ENCODE measurements around the gene TBC1D1. TPM values are rescaled to one million over a fixed set of nuclear protein-coding genes. Genes with fewer than 3 reads are reported as not detected.

The TBC1D1 gene
- total RNA-seq, 1 experiment from 2014 or later, result 56.0 TPM

DNA sequence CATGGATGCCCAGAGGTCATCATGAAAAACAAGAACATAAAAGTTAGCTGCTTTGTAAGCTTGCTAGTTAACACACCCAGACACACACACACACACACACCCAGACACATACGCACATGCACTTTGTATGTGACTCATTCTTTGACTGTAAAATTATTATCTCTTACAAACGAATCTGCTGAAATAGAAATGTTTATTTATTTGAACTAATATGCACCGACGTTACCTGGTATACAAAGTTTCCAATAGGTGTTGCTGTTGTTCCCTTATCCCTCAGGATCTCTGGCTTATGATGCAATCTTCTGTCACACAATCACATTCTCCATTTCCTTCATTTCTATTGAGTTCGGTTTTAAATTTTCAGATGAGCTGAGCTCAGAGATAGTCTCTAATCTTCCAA, 278.6 kb downstream of the TBC1D1 start:
- Histone ChIP-seq H3K4me3 (ENCODE audit: low read depth in 2 of 2, low read length in 2 of 2) (no peak overlapping the region), H3K4me1 (ENCODE audit: control insufficient read depth, insufficient read depth, low read length) (no peaks in the 10 kb centered on the region), H3K27ac (ENCODE audit: low read length) (no peak overlapping the region), H3K9me3 (ENCODE audit: control insufficient read depth, insufficient read depth, low read depth, low read length) (no peaks in the 10 kb centered on the region; the same call in 1 of the 2 replicates), H3K27me3 (ENCODE audit: control insufficient read depth, insufficient read depth, low read length) (no peaks in the 10 kb centered on the region), H3K36me3 (ENCODE audit: control insufficient read depth, insufficient read depth, low read length) (no peaks in the 10 kb centered on the region)
- DNase-seq (ENCODE audit: low read depth, low spot score), result no peak
- intact Hi-C loops (cut with micrococcal nuclease; ENCODE audit: unreplicated experiment) (no loop called here), in situ Hi-C loops (cut with HindIII; ENCODE audit: low pct_unique_long_range_greater_than_20kb, low sequenced_read_pairs) (no loop called here)
- ChIA-PET CTCF (no interaction called here), POLR2A (no interaction called here)
- no peak for ATAC-seq
- TF ChIP-seq SIN3A (IDR thresholded peaks at IDR 0.05; ENCODE audit: borderline replicate concordance, insufficient read depth, low read depth, low read length) (no peak), TCF7L2 (IDR thresholded peaks at IDR 0.05; ENCODE audit: low read depth, low read length) (no peak), POLR2AphosphoS5 (IDR thresholded peaks at IDR 0.05; ENCODE audit: low read depth, low read length) (no peak)
- TF ChIP-seq, protein P1, sequence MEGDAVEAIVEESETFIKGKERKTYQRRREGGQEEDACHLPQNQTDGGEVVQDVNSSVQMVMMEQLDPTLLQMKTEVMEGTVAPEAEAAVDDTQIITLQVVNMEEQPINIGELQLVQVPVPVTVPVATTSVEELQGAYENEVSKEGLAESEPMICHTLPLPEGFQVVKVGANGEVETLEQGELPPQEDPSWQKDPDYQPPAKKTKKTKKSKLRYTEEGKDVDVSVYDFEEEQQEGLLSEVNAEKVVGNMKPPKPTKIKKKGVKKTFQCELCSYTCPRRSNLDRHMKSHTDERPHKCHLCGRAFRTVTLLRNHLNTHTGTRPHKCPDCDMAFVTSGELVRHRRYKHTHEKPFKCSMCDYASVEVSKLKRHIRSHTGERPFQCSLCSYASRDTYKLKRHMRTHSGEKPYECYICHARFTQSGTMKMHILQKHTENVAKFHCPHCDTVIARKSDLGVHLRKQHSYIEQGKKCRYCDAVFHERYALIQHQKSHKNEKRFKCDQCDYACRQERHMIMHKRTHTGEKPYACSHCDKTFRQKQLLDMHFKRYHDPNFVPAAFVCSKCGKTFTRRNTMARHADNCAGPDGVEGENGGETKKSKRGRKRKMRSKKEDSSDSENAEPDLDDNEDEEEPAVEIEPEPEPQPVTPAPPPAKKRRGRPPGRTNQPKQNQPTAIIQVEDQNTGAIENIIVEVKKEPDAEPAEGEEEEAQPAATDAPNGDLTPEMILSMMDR (IDR thresholded peaks at IDR 0.05), result no peak
- TF ChIP-seq, protein P2, sequence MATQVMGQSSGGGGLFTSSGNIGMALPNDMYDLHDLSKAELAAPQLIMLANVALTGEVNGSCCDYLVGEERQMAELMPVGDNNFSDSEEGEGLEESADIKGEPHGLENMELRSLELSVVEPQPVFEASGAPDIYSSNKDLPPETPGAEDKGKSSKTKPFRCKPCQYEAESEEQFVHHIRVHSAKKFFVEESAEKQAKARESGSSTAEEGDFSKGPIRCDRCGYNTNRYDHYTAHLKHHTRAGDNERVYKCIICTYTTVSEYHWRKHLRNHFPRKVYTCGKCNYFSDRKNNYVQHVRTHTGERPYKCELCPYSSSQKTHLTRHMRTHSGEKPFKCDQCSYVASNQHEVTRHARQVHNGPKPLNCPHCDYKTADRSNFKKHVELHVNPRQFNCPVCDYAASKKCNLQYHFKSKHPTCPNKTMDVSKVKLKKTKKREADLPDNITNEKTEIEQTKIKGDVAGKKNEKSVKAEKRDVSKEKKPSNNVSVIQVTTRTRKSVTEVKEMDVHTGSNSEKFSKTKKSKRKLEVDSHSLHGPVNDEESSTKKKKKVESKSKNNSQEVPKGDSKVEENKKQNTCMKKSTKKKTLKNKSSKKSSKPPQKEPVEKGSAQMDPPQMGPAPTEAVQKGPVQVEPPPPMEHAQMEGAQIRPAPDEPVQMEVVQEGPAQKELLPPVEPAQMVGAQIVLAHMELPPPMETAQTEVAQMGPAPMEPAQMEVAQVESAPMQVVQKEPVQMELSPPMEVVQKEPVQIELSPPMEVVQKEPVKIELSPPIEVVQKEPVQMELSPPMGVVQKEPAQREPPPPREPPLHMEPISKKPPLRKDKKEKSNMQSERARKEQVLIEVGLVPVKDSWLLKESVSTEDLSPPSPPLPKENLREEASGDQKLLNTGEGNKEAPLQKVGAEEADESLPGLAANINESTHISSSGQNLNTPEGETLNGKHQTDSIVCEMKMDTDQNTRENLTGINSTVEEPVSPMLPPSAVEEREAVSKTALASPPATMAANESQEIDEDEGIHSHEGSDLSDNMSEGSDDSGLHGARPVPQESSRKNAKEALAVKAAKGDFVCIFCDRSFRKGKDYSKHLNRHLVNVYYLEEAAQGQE (IDR thresholded peaks at IDR 0.05; ENCODE audit: insufficient read depth in 1 of 2, low read depth in 2 of 2, low read length in 1 of 2), result no peak
- BruUV-seq (replicated peaks), result no TSS peak

DNA sequence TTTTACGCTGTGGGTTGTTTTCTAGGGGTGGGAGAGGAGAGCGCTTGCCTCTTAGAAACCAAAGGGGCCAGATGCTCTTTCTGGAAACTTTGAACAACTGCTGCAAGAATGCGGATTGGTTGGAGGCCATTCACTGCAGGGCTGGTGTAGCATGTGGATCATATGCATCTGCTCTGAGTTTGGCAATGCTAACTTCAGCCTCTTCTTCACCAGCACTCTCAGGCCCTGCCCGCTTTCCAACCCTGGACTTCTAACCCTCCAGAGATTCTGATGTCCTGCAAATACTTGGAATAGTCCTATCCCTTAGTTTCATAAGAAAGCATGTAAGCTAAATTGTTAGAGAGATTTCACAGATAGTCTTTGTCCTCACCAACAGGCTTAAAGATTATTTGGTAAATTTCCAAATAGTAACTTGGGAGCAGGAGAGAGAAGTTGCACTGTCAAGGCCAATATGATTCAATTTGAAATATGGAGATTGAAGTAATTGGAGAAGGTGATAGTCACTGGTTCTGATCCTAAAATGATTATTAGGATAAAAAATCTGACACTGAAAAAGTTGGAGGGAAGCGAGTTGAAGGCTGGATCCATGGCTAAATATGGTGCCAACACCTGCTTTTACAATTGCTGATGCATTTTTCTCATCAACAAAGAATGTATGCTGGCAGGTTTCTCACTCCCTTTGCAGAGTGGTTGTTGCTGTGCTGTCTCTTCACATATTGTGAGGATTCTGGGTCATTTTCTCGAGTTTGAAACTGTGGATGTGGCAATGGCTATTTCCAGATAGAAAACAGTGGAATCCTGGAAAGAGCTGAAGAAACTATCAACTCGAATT, 279.7 kb downstream of the TBC1D1 start:
- intact Hi-C loops (cut with micrococcal nuclease; ENCODE audit: unreplicated experiment) (loop anchor here (10.0 kb wide), 1 partner anchor 96 kb away; no protein-coding TSS in a partner anchor), in situ Hi-C loops (cut with HindIII; ENCODE audit: low pct_unique_long_range_greater_than_20kb, low sequenced_read_pairs) (no loop called here)
- Histone ChIP-seq H3K36me3 (ENCODE audit: control insufficient read depth, insufficient read depth, low read length) (no peaks in the 10 kb centered on the region), H3K4me1 (ENCODE audit: control insufficient read depth, insufficient read depth, low read length) (no peaks in the 10 kb centered on the region), H3K9me3 (ENCODE audit: control insufficient read depth, insufficient read depth, low read depth, low read length) (no peaks in the 10 kb centered on the region), H3K27ac (ENCODE audit: low read length) (no peak overlapping the region), H3K4me3 (ENCODE audit: low read depth in 2 of 2, low read length in 2 of 2) (no peak overlapping the region), H3K27me3 (ENCODE audit: control insufficient read depth, insufficient read depth, low read length) (no peaks in the 10 kb centered on the region)
- BruUV-seq (replicated peaks), result no TSS peak
- TF ChIP-seq, protein P2 (IDR thresholded peaks at IDR 0.05; ENCODE audit: insufficient read depth in 1 of 2, low read depth in 2 of 2, low read length in 1 of 2), result no peak
- no peak for TF ChIP-seq POLR2AphosphoS5 (IDR thresholded peaks at IDR 0.05; ENCODE audit: low read depth, low read length)
- no peak for TF ChIP-seq SIN3A (IDR thresholded peaks at IDR 0.05; ENCODE audit: borderline replicate concordance, insufficient read depth, low read depth, low read length)
- TF ChIP-seq TCF7L2 (IDR thresholded peaks at IDR 0.05; ENCODE audit: low read depth, low read length), result no peak
- TF ChIP-seq, protein P1 (IDR thresholded peaks at IDR 0.05), result no peak
- CTCF ChIA-PET, result interaction anchor here (1.3 kb wide), 1 partner anchor 561 kb away, joined by 6 read pairs; no protein-coding TSS in a partner anchor
- ATAC-seq, result no peak
- POLR2A ChIA-PET, result no interaction called here
- DNase-seq (ENCODE audit: low read depth, low spot score), result no peak
